GM18517 (cell line): ENCODE data around the gene ME3.

Source experiments
- ATAC-seq: cut with Tn5 transposase; IDR thresholded peaks from one replicate; pipeline ENCODE4 v1.9.1; 2021; ENCODE audit warnings: mild to moderate bottlenecking, moderate library complexity; ENCODE audit not compliant: unreplicated experiment

ME3 gene

DNA sequence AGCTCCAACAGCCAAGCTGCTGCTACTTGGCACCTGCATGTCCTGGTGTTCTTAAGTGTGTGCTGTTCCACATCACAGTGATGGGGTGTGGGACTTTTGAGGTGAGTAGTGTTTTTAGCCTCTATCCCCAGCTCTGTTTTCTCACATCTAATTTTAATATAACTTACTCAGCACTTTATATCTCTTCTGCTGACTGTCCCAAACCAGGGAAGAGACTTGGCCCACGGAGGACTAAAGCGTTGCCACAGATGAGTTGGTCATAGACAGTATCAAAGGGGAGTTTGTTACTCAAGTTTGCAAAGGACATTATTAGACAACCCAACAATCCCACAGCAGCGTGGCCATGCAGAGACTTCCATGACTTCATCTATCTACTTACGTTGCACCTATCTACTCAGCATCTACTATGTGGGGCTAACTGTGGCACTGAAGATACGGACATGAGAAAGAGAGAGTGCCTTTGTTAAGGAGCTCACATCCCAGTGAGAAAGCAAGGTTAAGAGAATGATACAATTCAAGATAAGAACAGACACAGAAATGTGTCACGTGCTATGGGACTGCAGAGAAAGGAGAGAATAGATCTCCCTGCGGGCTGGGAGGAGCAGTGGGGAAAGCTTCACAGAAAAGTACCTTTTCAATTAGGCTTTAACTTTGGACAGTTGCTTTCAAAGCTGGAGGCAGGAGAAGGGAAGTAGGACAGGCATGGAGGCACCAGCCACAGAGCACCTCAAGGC, 82.4 kb downstream of the ME3 start:
- no peak for ATAC-seq

DNA sequence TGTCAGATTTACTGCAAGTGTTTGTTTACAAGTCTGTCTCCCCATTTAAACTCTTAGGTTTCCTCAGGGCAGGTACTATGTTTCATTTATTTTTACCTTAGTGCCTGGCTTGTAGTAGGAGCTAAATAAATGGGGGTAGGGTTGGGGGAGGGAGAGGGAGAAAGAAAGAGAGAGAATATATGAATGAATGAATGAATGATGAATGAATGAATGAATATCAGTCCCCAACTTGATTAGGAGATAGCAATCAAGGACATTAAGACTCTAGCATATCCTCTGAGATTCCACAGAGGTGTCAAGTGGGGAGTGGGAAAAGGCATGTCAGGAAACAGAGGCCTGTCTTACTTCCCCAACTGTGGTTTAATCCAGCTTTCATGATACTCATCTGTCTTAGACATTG, 83.2 kb downstream of the ME3 start:
- no peak for ATAC-seq

DNA sequence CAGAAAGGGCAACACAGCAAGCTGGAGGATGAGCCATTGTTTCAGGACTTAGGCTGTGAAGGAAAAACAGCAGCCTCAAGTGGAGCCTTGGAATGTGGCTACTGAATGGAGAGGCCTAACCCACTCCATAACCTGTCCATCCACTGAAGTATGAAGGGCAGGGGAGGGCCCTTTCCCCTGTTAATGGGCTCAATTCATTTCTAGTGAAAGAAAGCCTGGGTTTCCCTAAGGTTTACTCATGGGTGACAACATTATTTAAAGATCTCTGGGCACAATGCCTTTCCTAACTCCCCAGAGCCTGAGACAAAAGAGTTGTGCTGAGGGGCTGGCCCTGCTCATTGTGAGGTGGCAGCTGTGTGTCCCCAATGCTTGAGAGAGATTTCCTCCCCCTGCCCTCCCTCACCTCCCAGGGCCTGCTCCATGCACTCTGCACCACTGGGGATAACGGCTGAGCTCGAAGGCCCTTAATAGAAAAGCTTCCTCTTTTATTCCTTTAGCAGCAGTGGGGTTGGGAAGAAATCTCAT, 83.8 kb downstream of the ME3 start:
- no peak for ATAC-seq

DNA sequence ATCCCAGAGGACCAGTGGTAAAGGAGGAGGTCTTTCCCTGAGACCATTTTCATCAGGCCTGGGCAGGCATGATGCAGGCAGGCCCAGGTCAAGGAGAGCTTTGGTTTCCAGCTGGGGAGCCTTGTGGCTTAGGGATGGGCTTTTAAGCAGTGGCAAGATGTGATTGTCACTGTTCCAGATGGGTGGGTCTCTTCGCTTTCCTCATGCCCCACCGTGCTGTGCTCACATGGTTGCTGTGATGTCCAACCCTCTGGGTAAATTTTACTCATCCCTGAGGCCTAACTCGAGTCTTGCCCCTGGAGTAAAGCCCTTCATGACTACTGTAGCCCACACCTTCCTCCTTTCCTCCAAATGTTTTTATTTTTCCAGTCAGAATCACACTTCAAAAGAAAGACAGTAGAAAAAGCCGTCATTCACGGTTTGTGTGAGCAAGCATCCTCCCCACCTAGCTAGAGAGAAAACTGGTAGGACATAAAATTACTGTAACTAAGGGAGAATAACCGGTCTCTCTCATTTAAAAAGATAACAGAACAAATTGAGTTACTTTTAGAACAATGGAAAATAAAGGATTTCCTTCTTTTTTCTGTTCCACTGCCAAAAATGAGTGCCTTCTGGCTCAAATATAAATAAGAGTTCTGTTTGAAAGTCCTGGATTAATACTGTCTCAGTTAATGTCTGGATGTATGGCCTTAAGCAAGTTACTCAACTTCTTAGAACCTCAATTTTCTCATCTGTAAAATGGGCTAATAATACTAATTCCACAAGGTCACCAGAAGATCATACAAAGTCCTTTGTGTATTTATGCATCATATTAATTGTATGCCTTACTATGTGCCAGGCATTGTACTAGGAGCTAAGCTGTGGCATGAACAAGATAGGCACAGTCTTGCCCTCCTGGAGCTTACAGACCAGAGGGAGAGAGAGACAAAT, 84.9 kb downstream of the ME3 start:
- no peak for ATAC-seq

DNA sequence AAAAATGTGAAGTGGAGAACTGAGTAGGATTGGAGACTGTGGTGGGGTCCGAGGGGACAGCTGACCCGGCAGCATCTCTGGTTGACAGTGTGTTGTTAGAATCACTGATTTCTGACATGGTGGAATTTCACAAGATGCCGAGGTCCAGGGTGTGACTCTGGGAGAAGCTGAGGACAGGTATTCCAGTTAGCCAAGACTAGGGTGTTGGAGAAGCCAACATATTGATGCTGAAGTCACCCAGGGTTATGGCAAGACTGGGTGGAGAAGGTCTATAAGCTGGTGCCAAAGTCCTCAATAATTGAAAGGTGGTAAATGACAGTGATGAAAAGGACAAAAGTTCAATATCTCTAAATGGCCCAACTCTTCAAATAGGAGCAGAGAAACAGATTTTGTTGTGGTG, 86.1 kb downstream of the ME3 start:
- ATAC-seq: no peak

GRCh38 chr11:86582898-86583297, 89.5 kb downstream of the ME3 start:
- no peak for ATAC-seq

GRCh38 chr11:86580535-86580934, 91.9 kb downstream of the ME3 start:
- ATAC-seq: no peak

GRCh38 chr11:86579406-86579731, 93.0 kb downstream of the ME3 start:
- no peak for ATAC-seq

DNA sequence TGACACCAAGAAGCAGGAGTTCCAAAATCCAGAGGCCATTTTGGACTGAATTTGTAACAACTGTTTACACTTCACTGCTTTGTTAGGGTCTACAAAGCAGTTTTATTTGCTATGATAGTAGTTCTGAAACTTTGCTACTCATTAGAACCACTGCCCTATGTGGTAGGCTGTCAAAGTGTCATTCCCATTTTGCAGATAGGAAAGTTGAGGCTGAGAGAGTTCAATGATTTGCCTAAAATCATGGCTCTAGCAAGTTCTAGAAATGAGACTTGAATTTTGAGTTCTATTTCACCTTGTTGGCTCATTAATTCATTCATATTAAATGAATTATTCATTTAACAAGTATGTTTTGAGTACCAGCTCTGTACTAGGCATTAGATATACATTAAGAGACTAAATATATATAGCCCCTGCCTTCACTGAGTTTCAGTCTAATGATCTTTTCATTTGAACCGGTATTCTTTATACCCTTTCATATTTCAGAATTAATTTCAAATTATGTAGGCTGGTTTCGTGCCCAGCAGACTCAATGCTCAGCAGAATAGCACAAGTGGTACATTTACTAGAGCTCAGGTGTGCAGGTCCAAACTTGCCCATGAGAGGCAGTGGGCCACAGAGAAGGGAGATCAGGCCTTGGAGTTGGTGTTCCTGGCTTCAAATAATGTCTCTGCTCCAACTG, 93.5 kb downstream of the ME3 start:
- no peak for ATAC-seq

- no peak for ATAC-seq
These were observed 94.5 kb downstream of the ME3 start for GRCh38 chr11:86577644-86578636.

DNA sequence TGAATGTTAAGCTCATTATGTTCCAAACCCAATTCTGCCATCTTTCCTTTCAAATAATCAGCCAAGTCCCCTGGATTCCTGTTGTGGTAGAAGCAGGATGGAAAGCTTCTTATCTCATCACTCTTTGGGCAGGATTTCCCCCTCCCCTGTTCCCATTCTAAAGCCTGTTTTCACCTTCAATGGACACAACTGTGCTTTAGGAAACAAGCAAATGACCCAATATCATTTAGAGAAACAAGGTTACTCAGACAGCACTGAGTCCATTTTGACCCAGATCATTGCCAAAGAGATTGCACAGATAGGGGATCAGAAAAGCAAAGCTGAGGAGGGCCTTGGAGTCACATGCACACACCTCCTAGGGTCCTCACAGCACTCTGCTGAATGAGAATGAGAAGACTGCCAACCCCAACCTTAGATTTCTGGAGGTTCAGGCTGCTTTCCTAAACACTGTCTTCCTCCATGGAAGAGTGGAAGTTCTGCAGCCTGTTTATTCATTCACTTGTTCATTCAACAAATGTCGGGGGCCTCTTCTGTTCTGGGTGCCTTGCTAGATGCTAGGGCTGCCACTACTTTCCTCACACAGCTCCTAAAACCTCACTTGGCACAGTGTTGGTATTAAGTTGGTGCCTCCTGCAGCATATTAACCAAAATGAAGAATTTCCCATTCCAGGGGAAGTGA, 95.3 kb downstream of the ME3 start:
- ATAC-seq: no peak

- no peak for ATAC-seq
These were observed 96.5 kb downstream of the ME3 start for GRCh38 chr11:86575927-86576326.

- ATAC-seq: no peak
These were observed 97.1 kb downstream of the ME3 start for GRCh38 chr11:86575208-86575855.

- no peak for ATAC-seq
These were observed 97.8 kb downstream of the ME3 start for GRCh38 chr11:86574493-86575207.

- no peak for ATAC-seq
These were observed 101.0 kb downstream of the ME3 start for GRCh38 chr11:86571273-86571948.

DNA sequence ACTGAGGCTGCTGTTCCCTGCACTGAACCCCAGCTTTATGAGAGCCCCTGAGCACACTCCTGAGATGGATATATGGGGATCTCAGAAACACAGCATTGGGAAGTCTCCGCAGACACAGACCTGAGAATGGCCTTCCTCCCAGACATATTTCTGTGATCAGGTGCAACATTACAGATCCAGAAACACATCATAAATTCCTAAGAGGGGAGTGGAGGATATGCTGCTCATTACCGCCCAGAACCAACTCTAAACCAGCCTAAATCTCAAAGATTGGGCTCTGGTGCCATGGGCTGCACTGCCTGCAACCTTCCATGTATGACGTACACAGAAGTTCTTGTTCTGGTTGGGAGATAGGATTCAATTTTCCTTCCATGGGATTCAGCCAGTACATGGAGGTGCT, 102.0 kb downstream of the ME3 start:
- no peak for ATAC-seq

- ATAC-seq: no peak
These were observed 102.4 kb downstream of the ME3 start for GRCh38 chr11:86570020-86570419.

GRCh38 chr11:86569109-86569508, 103.3 kb downstream of the ME3 start:
- no peak for ATAC-seq
